T-helper 1 cell treated with Interleukin-12 subunit alpha and Interleukin-12 subunit beta and Interleukin-4 antibody, amounts not matched to agents 30 μg/mL and 1 μg/mL, for 36 hours (primary cell): Measurements from ENCODE around the gene TNFSF4.

Source experiments
- H3K27ac Mint-ChIP-seq: one replicate; pipeline ENCODE4 v1.8.0; 2021; ENCODE audit warnings: mild to moderate bottlenecking, mixed read lengths
- H3K27me3 Mint-ChIP-seq: one replicate; pipeline ENCODE4 v1.8.0; 2021; ENCODE audit warnings: low read depth, mixed read lengths
- H3K36me3 Mint-ChIP-seq: one replicate; pipeline ENCODE4 v1.8.0; 2021; ENCODE audit warnings: low read depth, mixed read lengths
- H3K4me1 Mint-ChIP-seq: one replicate; pipeline ENCODE4 v1.8.0; 2021; ENCODE audit warnings: low read depth, mixed read lengths
- H3K4me3 Mint-ChIP-seq: one replicate; pipeline ENCODE4 v1.8.0; 2021; ENCODE audit warnings: mild to moderate bottlenecking, moderate library complexity, mixed read lengths
- H3K9me3 Mint-ChIP-seq: one replicate; pipeline ENCODE4 v1.8.0; 2021; ENCODE audit warnings: mixed read lengths

Gene TNFSF4

GRCh38 chr1:173201969-173202368 lies 5.2 kb downstream of the TNFSF4 start:
- peaks cover 26% of the 10 kb centered on the region for H3K4me1 Mint-ChIP-seq
- H3K36me3 Mint-ChIP-seq = peaks cover 2% of the 10 kb centered on the region
- H3K9me3 Mint-ChIP-seq = no peaks in the 10 kb centered on the region
- peaks cover 30% of the 10 kb centered on the region for H3K27me3 Mint-ChIP-seq
- H3K27ac Mint-ChIP-seq = no peak overlapping the region
- H3K4me3 Mint-ChIP-seq = no peak overlapping the region

- Mint-ChIP-seq H3K4me1 (peaks cover 11% of the 10 kb centered on the region), H3K27ac (no peak overlapping the region), H3K9me3 (no peaks in the 10 kb centered on the region), H3K4me3 (no peak overlapping the region), H3K36me3 (peaks cover 2% of the 10 kb centered on the region), H3K27me3 (peaks cover 25% of the 10 kb centered on the region)
Measured at GRCh38 chr1:173195596-173196088, 11.5 kb downstream of the TNFSF4 start.

- Mint-ChIP-seq H3K9me3 (no peaks in the 10 kb centered on the region), H3K27me3 (peaks cover 22% of the 10 kb centered on the region), H3K36me3 (peaks cover 2% of the 10 kb centered on the region), H3K4me1 (peaks cover 11% of the 10 kb centered on the region), H3K4me3 (no peak overlapping the region), H3K27ac (no peak overlapping the region)
Measured at GRCh38 chr1:173193639-173194038, 13.5 kb downstream of the TNFSF4 start.

- peaks cover 18% of the 10 kb centered on the region for H3K27me3 Mint-ChIP-seq
- H3K36me3 Mint-ChIP-seq = peaks cover 2% of the 10 kb centered on the region
- peaks cover 8% of the 10 kb centered on the region for H3K4me1 Mint-ChIP-seq
- H3K4me3 Mint-ChIP-seq = no peak overlapping the region
- H3K27ac Mint-ChIP-seq = no peak overlapping the region
- H3K9me3 Mint-ChIP-seq = no peaks in the 10 kb centered on the region
Measured at GRCh38 chr1:173191011-173191705, 16.0 kb downstream of the TNFSF4 start.

- Mint-ChIP-seq H3K4me1 (peaks cover 2% of the 10 kb centered on the region), H3K27ac (no peak overlapping the region), H3K36me3 (peaks cover 2% of the 10 kb centered on the region)
Measured at GRCh38 chr1:173190101-173190936, 16.8 kb downstream of the TNFSF4 start.

GRCh38 chr1:173187671-173188237 lies 19.4 kb downstream of the TNFSF4 start:
- no peaks in the 10 kb centered on the region for H3K9me3 Mint-ChIP-seq
- no peak overlapping the region for H3K4me3 Mint-ChIP-seq
- no peaks in the 10 kb centered on the region for H3K4me1 Mint-ChIP-seq
- H3K27me3 Mint-ChIP-seq = peaks cover 9% of the 10 kb centered on the region
- no peak overlapping the region for H3K27ac Mint-ChIP-seq
- no peaks in the 10 kb centered on the region for H3K36me3 Mint-ChIP-seq

More at GRCh38 chr1:173190101-173190936, 16.8 kb downstream of the TNFSF4 start:
- H3K4me3 Mint-ChIP-seq = no peak overlapping the region
- H3K27me3 Mint-ChIP-seq = peaks cover 18% of the 10 kb centered on the region
- H3K9me3 Mint-ChIP-seq = no peaks in the 10 kb centered on the region

- H3K4me1 Mint-ChIP-seq = no peaks in the 10 kb centered on the region
- H3K27me3 Mint-ChIP-seq = no peaks in the 10 kb centered on the region
- H3K4me3 Mint-ChIP-seq = no peak overlapping the region
- H3K27ac Mint-ChIP-seq = no peak overlapping the region
- no peaks in the 10 kb centered on the region for H3K9me3 Mint-ChIP-seq
- H3K36me3 Mint-ChIP-seq = no peaks in the 10 kb centered on the region
Measured at GRCh38 chr1:173181791-173182190, 25.3 kb downstream of the TNFSF4 start.

- peaks cover 4% of the 10 kb centered on the region for H3K36me3 Mint-ChIP-seq
- H3K27ac Mint-ChIP-seq = no peak overlapping the region
- no peaks in the 10 kb centered on the region for H3K4me1 Mint-ChIP-seq
- no peak overlapping the region for H3K4me3 Mint-ChIP-seq
- peaks cover 18% of the 10 kb centered on the region for H3K9me3 Mint-ChIP-seq
- no peaks in the 10 kb centered on the region for H3K27me3 Mint-ChIP-seq
Measured at GRCh38 chr1:173176246-173176645, 30.9 kb downstream of the TNFSF4 start.

- peaks cover 4% of the 10 kb centered on the region for H3K36me3 Mint-ChIP-seq
- peaks cover 23% of the 10 kb centered on the region for H3K9me3 Mint-ChIP-seq
- no peak overlapping the region for H3K27ac Mint-ChIP-seq
- H3K4me1 Mint-ChIP-seq = no peaks in the 10 kb centered on the region
- H3K27me3 Mint-ChIP-seq = no peaks in the 10 kb centered on the region
- H3K4me3 Mint-ChIP-seq = no peak overlapping the region
Measured at GRCh38 chr1:173175514-173176145, 31.5 kb downstream of the TNFSF4 start.

- Mint-ChIP-seq H3K27ac (no peak overlapping the region), H3K4me3 (no peak overlapping the region), H3K36me3 (peaks cover 4% of the 10 kb centered on the region), H3K4me1 (no peaks in the 10 kb centered on the region), H3K27me3 (no peaks in the 10 kb centered on the region), H3K9me3 (peaks cover 26% of the 10 kb centered on the region)
Measured at GRCh38 chr1:173173388-173173787, 33.7 kb downstream of the TNFSF4 start.

- Mint-ChIP-seq H3K4me1 (no peaks in the 10 kb centered on the region), H3K27me3 (no peaks in the 10 kb centered on the region), H3K4me3 (no peak overlapping the region), H3K9me3 (peaks cover 26% of the 10 kb centered on the region), H3K27ac (no peak overlapping the region), H3K36me3 (peaks cover 4% of the 10 kb centered on the region)
Measured at GRCh38 chr1:173171152-173171551, 36.0 kb downstream of the TNFSF4 start.

GRCh38 chr1:173168941-173169340 lies 38.2 kb downstream of the TNFSF4 start:
- H3K4me3 Mint-ChIP-seq = no peak overlapping the region
- H3K27ac Mint-ChIP-seq = no peak overlapping the region
- H3K4me1 Mint-ChIP-seq = no peaks in the 10 kb centered on the region
- peaks cover 22% of the 10 kb centered on the region for H3K9me3 Mint-ChIP-seq
- no peaks in the 10 kb centered on the region for H3K27me3 Mint-ChIP-seq
- H3K36me3 Mint-ChIP-seq = peaks cover under 1% of the 10 kb centered on the region

- H3K27ac Mint-ChIP-seq = no peak overlapping the region
Measured at GRCh38 chr1:173164686-173165085, 42.4 kb downstream of the TNFSF4 start.

GRCh38 chr1:173164178-173164577 lies 43.0 kb downstream of the TNFSF4 start:
- H3K4me3 Mint-ChIP-seq = no peak overlapping the region
- peaks cover 4% of the 10 kb centered on the region for H3K9me3 Mint-ChIP-seq
- no peak overlapping the region for H3K27ac Mint-ChIP-seq
- no peaks in the 10 kb centered on the region for H3K4me1 Mint-ChIP-seq
- no peaks in the 10 kb centered on the region for H3K36me3 Mint-ChIP-seq
- no peaks in the 10 kb centered on the region for H3K27me3 Mint-ChIP-seq

More at GRCh38 chr1:173164686-173165085, 42.4 kb downstream of the TNFSF4 start:
- H3K4me3 Mint-ChIP-seq = no peak overlapping the region
- peaks cover 4% of the 10 kb centered on the region for H3K9me3 Mint-ChIP-seq
- no peaks in the 10 kb centered on the region for H3K36me3 Mint-ChIP-seq
- no peaks in the 10 kb centered on the region for H3K27me3 Mint-ChIP-seq
- no peaks in the 10 kb centered on the region for H3K4me1 Mint-ChIP-seq
